Esophagus squamous epithelium (tissue), 5 donors: Measurements from ENCODE around the gene DTWD2. TPM values are rescaled to one million over a fixed set of nuclear protein-coding genes. Genes with fewer than 3 reads are reported as not detected.
"Not testable (repeated sequence)": the region's sequence is repeated elsewhere in the genome, so short reads cannot be mapped to it uniquely, and the experiment has no call there.

Experiments
- DNase-seq: peaks from one replicate; lab custom pipeline; 2025; lab: John Stamatoyannopoulos, UW
- H3K27ac ChIP-seq, 4 donors: fragments of 200-600 bp; sonication (generic); one replicate each; pipeline ENCODE4 v1.5.1; 2016 to 2019; ENCODE audit warnings: mild to moderate bottlenecking in 1 of 4
- H3K27me3 ChIP-seq, 4 donors: fragments of 200-600 bp; sonication (generic); 1 replicate in 3 of 4; 2 replicates in 1 of 4; pipeline versions ENCODE4 v1.5.1 to v1.6.0; 2017 to 2021; ENCODE audit warnings: antibody characterized with exemption in 1 of 4
- H3K36me3 ChIP-seq, 3 donors: fragments of 200-600 bp; sonication (generic); one replicate each; pipeline ENCODE4 v1.5.1; 2016 to 2019
- H3K4me1 ChIP-seq, 3 donors: fragments of 200-600 bp; sonication (generic); one replicate each; pipeline ENCODE4 v1.5.1; 2017 to 2019
- H3K4me3 ChIP-seq, 4 donors: fragments of 200-600 bp; sonication (generic); 1 replicate in 3 of 4; 2 replicates in 1 of 4; pipeline ENCODE4 v1.5.1; 2016 to 2019; ENCODE audit warnings: mild to moderate bottlenecking in 2 of 4, moderate library complexity in 1 of 4
- H3K9me3 ChIP-seq, 3 donors: fragments of 200-600 bp; sonication (generic); one replicate each; pipeline ENCODE4 v1.5.1; 2016 to 2019
- POLR2A ChIP-seq, 4 donors: fragments of 450-650 bp; IDR thresholded peaks; one replicate each; pipeline ENCODE4 v1.6.1; 2017; ENCODE audit warnings: antibody characterized with exemption in 4 of 4, mild to moderate bottlenecking in 4 of 4, moderate library complexity in 3 of 4
- WGBS, 2 donors: methylation state at CpG; one replicate each; pipeline ENCODE4 v1.1.5; 2018; 5-methylcytosine and 5-hydroxymethylcytosine counted together
- intact Hi-C: fragments of 100-400 bp; cut with DNase I; formaldehyde crosslinking; loops from one replicate; pipeline ENCODE4 v1.15.0; 2022
- total RNA-seq, 4 donors: library from RNA; depleted of rRNA; stranded (reverse); fragments of >200 nt; gene quantifications; one replicate each; pipeline ENCODE4 v1.1.0, GENCODE V29; 2016
- TF ChIP-seq, protein P1 (sequence below), 6 experiments: fragments of 450-650 bp in 4 of 6; fragments of 200-600 bp in 2 of 6; sonication (generic) in 2 of 6; IDR thresholded peaks; one replicate each; pipeline ENCODE4 v1.5.1; 2016 to 2019; ENCODE audit warnings: antibody characterized with exemption in 6 of 6, mild to moderate bottlenecking in 4 of 6, moderate library complexity in 4 of 6
- donor health status: DM: yes; HTN: yes; CAD: no.

The DTWD2 gene
- total RNA-seq, 4 donors from 2014 or later = 7.4 to 11.5 (median 9.9) TPM

GRCh38 chr5:118988866-118989180 is 476 bp upstream of the DTWD2 start:
- intact Hi-C loops = no loop called here
- WGBS, 2 donors = 22 to 23% methylated on average over 9 of the region's 9 CpGs
- no peak for TF ChIP-seq POLR2A (IDR thresholded peaks at IDR 0.05)
- TF ChIP-seq, protein P1, sequence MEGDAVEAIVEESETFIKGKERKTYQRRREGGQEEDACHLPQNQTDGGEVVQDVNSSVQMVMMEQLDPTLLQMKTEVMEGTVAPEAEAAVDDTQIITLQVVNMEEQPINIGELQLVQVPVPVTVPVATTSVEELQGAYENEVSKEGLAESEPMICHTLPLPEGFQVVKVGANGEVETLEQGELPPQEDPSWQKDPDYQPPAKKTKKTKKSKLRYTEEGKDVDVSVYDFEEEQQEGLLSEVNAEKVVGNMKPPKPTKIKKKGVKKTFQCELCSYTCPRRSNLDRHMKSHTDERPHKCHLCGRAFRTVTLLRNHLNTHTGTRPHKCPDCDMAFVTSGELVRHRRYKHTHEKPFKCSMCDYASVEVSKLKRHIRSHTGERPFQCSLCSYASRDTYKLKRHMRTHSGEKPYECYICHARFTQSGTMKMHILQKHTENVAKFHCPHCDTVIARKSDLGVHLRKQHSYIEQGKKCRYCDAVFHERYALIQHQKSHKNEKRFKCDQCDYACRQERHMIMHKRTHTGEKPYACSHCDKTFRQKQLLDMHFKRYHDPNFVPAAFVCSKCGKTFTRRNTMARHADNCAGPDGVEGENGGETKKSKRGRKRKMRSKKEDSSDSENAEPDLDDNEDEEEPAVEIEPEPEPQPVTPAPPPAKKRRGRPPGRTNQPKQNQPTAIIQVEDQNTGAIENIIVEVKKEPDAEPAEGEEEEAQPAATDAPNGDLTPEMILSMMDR (IDR thresholded peaks at IDR 0.05) = no peak
- Histone ChIP-seq H3K9me3 (no peaks in the 10 kb centered on the region), H3K27ac (peak overlapping the region; percentile 90 to 97 (median 94)), H3K4me1 (peaks cover 3 to 25% (median 6%) of the 10 kb centered on the region in 3 donors), H3K36me3 (no peaks in the 10 kb centered on the region), H3K27me3 (no peaks in the 10 kb centered on the region), H3K4me3 (peak overlapping the region; percentile 62 to 93 (median 82))
- DNase-seq = no peak

DNA sequence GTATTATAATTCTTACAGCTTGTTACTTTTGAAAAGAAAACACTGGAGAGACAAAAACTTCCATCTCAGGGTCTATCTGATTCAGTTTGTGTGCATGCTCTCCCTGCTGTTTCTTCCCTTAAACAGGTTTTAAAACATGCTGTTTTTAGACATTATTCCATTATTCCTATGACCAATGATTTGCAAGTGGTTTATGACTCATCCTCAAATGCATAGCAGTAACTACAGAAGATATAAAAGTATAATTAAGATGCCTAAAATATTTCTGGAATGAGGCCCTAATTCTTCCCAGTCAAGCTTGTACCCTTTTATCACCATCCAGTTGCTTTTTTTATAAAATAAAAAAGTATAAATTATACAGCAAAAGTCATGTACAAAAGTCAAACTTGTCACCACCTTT is 3.7 kb downstream of the DTWD2 start:
- DNase-seq = no peak
- Histone ChIP-seq H3K4me1 (peaks cover 3 to 25% (median 6%) of the 10 kb centered on the region in 3 donors), H3K36me3 (peaks cover 0 to 7% (median 0%) of the 10 kb centered on the region in 3 donors), H3K4me3 (no peak overlapping the region), H3K27ac (no peak overlapping the region), H3K27me3 (no peaks in the 10 kb centered on the region), H3K9me3 (no peaks in the 10 kb centered on the region)
- intact Hi-C loops = no loop called here
- TF ChIP-seq POLR2A (IDR thresholded peaks at IDR 0.05) = no peak
- TF ChIP-seq, protein P1 (IDR thresholded peaks at IDR 0.05) = no peak

GRCh38 chr5:118981783-118982182 is 6.6 kb downstream of the DTWD2 start:
- Histone ChIP-seq H3K4me3 (no peak overlapping the region), H3K4me1 (peaks cover 0 to 7% (median 0%) of the 10 kb centered on the region in 3 donors), H3K36me3 (peaks cover 0 to 10% (median 0%) of the 10 kb centered on the region in 3 donors), H3K27ac (no peak overlapping the region), H3K9me3 (no peaks in the 10 kb centered on the region), H3K27me3 (no peaks in the 10 kb centered on the region)
- TF ChIP-seq, protein P1 (IDR thresholded peaks at IDR 0.05) = no peak
- TF ChIP-seq POLR2A (IDR thresholded peaks at IDR 0.05) = no peak
- intact Hi-C loops = no loop called here
- no peak for DNase-seq

DNA sequence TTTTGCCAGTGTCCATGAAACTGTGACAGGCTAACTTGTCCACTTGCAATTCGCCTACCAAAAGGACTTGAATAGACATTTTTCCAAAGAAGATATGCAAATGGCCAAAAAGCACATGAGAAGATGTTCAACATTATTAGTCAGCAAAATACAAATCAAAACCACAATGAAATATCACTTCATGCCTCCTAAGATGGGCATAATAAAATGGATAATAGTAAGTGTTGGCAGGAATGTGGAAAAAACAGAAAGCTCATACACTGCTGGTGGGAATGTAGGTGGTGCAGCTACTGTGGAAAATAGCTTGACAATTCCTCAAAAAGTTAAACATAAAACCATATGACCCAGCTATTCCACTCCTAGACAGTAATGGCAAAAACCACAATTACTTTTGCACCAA is 7.9 kb downstream of the DTWD2 start:
- TF ChIP-seq, protein P1 (IDR thresholded peaks at IDR 0.05) = no peak
- TF ChIP-seq POLR2A (IDR thresholded peaks at IDR 0.05) = no peak
- H3K27ac ChIP-seq = no peak overlapping the region
- no peaks in the 10 kb centered on the region for H3K4me1 ChIP-seq
- no peak overlapping the region for H3K4me3 ChIP-seq
- intact Hi-C loops = no loop called here
- WGBS, 2 donors = 75 to 100% methylated on average over 1 of the region's 1 CpG
- H3K9me3 ChIP-seq = no peaks in the 10 kb centered on the region
- no peak for DNase-seq
- no peaks in the 10 kb centered on the region for H3K27me3 ChIP-seq
- peaks cover 0 to 10% (median 0%) of the 10 kb centered on the region in 3 donors for H3K36me3 ChIP-seq

GRCh38 chr5:118980017-118980416 is 8.3 kb downstream of the DTWD2 start:
- 45 to 69% methylated on average over 2 of the region's 2 CpGs for WGBS, 2 donors
- no peak overlapping the region for H3K27ac ChIP-seq
- H3K4me3 ChIP-seq = no peak overlapping the region
- H3K9me3 ChIP-seq = no peaks in the 10 kb centered on the region
- intact Hi-C loops = no loop called here
- H3K4me1 ChIP-seq = no peaks in the 10 kb centered on the region
- TF ChIP-seq, protein P1 (IDR thresholded peaks at IDR 0.05) = no peak
- no peak for TF ChIP-seq POLR2A (IDR thresholded peaks at IDR 0.05)
- no peaks in the 10 kb centered on the region for H3K27me3 ChIP-seq
- DNase-seq = no peak
- peaks cover 0 to 10% (median 0%) of the 10 kb centered on the region in 3 donors for H3K36me3 ChIP-seq

GRCh38 chr5:118973779-118974445 is 14.4 kb downstream of the DTWD2 start:
- DNase-seq, H3K4me3 ChIP-seq, H3K27me3 ChIP-seq, H3K9me3 ChIP-seq, H3K4me1 ChIP-seq, H3K36me3 ChIP-seq, H3K27ac ChIP-seq, intact Hi-C loops: not testable (repeated sequence)
- WGBS, 2 donors = 92 to 95% methylated on average over 14 to 18 of the region's 23 CpGs
